HG02571 (cell line): ENCODE measurements around the gene DGKQ.

Source experiments
- ATAC-seq: cut with Tn5 transposase; IDR thresholded peaks from one replicate; pipeline ENCODE4 v1.9.1; 2021; ENCODE audit warnings: mild to moderate bottlenecking, moderate library complexity; ENCODE audit not compliant: unreplicated experiment

DGKQ gene

GRCh38 chr4:973431-974397, at the start of gene DGKQ:
Gene DGKQ (minus strand): TSS chr4:973569. CDS start chr4:973482, 87 bp downstream.
- peak; percentile 50 for ATAC-seq

GRCh38 chr4:1022739-1023066, 49.3 kb upstream of the DGKQ start:
- no peak for ATAC-seq

GRCh38 chr4:1022051-1022738, 48.8 kb upstream of the DGKQ start:
- no peak for ATAC-seq

- ATAC-seq: peak; percentile 63
Measured at GRCh38 chr4:1021386-1022050, 48.1 kb upstream of the DGKQ start.

GRCh38 chr4:1019729-1020470, 46.5 kb upstream of the DGKQ start:
- no peak for ATAC-seq

- ATAC-seq: no peak
Measured at GRCh38 chr4:1019320-1019719, 46.0 kb upstream of the DGKQ start.

- no peak for ATAC-seq
Measured at GRCh38 chr4:1018147-1019020, 45.0 kb upstream of the DGKQ start.

GRCh38 chr4:1017706-1018105, 44.3 kb upstream of the DGKQ start:
- ATAC-seq: no peak

GRCh38 chr4:1017211-1017610, 43.8 kb upstream of the DGKQ start:
- ATAC-seq: no peak

- ATAC-seq: no peak
Measured at GRCh38 chr4:1015746-1016145, 42.4 kb upstream of the DGKQ start.

- ATAC-seq: no peak
Measured at GRCh38 chr4:1015179-1015578, 41.8 kb upstream of the DGKQ start.

- ATAC-seq: no peak
Measured at GRCh38 chr4:1014291-1015167, 41.2 kb upstream of the DGKQ start.

GRCh38 chr4:1013225-1014073, 40.1 kb upstream of the DGKQ start:
- ATAC-seq: no peak

- ATAC-seq: no peak
Measured at GRCh38 chr4:1012034-1012739, 38.8 kb upstream of the DGKQ start.

- no peak for ATAC-seq
Measured at GRCh38 chr4:1011666-1012033, 38.3 kb upstream of the DGKQ start.

GRCh38 chr4:1011022-1011665, 37.8 kb upstream of the DGKQ start, which contains the start of gene FGFRL1:
Gene FGFRL1 (plus strand): TSS chr4:1011626. CDS start chr4:1012486, 860 bp downstream.
- ATAC-seq: peak; percentile 34
